ENCODE measurements around the gene GNLY.

GNLY gene

GRCh38 chr2:85730686-85731230, 36.6 kb downstream of the GNLY start:
- DNase-seq, result no peak

GRCh38 chr2:85731606-85732005, 37.4 kb downstream of the GNLY start:
- DNase-seq, result no peak

GRCh38 chr2:85732467-85733120, 38.4 kb downstream of the GNLY start:
- no peak for DNase-seq

GRCh38 chr2:85733121-85733960, 39.2 kb downstream of the GNLY start:
- DNase-seq, result no peak

DNA sequence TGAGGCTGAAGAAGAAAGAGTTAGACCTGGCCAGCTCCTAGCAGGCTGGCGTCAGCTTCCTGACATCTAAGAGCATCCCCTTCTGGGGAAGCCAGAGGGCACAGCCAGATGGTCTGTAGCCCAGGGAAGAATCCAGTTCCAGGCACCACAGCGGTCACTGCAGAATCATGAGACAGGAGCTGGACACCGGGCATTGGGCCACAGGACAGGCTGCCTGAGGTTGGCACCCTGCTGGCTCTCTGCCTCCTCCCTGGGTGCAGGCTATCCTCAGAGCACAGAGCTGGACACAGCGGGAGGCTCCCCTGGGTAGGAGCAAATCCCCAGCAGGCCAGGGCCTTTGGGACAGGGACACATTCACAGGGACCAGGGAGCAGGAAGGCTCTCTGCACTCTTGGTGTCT, 39.9 kb downstream of the GNLY start:
- no peak for DNase-seq

- DNase-seq, result no peak
Observed at GRCh38 chr2:85734942-85735608, 40.9 kb downstream of the GNLY start.

GRCh38 chr2:85735691-85736090, 41.5 kb downstream of the GNLY start:
- no peak for DNase-seq

GRCh38 chr2:85736456-85737355, 42.5 kb downstream of the GNLY start:
- DNase-seq, result no peak

GRCh38 chr2:85737481-85737880, 43.3 kb downstream of the GNLY start:
- DNase-seq, result no peak

DNA sequence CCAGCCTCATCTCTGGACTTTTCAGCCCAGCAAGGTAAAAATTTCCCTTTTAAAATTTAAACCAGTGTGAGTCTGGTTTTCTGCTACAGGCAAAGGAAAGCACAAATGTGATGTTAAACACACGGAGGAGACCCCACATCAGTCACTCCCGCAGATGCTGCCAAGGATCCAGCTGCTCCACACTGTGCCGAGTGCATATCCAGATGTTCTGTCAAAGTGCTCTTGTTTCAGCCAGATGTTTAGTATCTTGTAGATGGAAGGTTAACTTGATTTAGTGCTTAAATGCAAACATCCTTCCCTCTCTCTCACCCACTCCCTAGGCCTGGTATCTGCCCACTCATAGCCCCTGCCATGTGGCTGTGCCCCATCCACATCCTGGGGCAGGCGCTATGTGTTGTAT, 43.8 kb downstream of the GNLY start:
- DNase-seq, result no peak

DNA sequence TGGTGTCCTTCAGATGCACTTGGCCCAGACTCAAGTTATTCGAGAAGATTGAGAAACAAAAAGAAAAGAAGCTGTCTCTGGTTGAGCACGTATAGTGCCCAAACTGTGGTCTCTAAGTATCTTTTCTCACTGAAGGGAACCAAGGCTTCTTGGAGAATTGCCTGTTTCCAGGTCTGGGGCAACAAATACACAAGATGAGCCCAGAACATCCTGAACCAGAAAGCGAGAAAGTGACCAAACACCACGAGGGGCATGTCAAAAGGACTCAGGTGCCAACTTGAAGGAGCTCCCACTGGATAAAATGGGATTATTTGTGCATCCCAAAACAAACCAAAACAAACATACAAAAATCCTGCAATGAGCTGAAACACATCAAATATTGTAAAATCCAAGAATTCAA, 46.0 kb downstream of the GNLY start:
- DNase-seq, result no peak

- DNase-seq, result no peak
Observed at GRCh38 chr2:85741211-85741832, 47.2 kb downstream of the GNLY start.

GRCh38 chr2:85741833-85742455, 47.8 kb downstream of the GNLY start:
- DNase-seq, result peak; percentile 83

DNA sequence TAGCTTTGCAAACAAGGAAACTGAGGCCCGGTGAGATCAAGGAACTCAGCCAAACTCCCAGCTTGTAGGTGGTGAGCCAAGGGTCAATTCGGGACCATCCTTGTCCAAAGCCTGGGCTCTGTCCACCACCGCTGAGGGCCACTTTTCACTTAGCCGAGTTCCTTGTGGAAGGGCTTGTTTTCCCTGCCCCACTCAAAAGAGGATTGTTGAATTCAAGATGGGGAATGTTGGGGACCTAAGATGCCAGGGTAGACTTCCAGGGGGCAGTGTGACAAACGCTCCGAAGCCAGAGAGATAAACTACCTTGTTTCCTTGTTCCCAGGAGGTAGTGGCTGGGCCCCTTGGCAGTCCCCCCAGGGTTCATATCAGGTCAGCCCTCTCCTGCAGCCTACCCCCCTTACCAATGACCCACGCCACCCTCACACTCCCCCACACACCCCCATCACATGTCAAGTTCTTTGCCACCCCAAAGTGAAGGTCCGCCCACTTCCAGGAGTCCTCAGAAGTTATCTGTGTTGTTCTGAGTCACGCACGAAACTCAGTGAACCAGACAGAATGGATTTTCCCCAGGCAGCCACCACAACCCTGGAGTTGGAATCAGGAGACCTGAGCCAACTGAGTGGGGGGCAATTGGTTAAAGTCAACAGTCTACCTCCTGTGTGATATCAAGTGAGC, 49.3 kb downstream of the GNLY start:
- DNase-seq, result no peak

DNA sequence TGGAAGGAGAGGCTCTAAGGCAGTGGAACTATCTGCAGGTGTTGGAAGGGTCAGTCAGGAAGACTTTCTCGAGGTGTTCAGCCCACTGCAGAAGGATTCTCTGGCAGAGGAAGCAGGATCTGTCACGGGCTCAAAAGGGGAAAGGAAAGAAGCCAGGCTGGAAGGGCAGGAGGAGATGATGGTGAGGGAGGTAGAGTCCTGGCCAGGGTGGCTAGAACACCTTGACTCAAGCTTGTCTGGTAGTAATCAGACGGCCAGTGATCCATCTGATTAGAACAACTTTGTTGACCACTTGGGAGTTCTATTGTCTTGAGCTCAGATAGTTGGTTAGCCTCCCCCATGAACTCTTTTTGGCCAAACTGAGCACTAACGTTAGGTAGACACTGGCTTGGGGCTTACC, 49.9 kb downstream of the GNLY start:
- no peak for DNase-seq

- DNase-seq, result no peak
Observed at GRCh38 chr2:85744741-85745601, 50.8 kb downstream of the GNLY start.

DNA sequence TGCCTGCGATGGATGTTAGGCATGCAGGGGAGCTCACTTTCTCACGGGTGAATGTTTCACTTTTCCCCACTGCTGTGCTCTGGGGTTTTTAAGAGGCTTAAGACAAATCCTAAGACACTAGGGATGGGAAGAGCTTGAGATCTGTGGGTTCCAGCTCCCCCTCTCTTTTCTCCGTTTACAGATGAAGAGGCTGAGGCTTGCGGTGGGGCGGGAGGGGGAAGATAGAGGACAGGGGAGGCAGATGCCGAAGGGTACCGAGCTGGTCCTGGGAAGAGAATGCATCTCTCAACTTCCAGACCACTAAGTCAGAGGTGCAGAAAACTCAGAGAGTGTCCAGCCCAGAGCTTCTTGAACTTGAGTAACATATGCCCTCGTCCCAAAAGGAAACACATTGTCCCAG, 51.5 kb downstream of the GNLY start:
- no peak for DNase-seq

GRCh38 chr2:85746321-85747004, 52.3 kb downstream of the GNLY start:
- no peak for DNase-seq

DNA sequence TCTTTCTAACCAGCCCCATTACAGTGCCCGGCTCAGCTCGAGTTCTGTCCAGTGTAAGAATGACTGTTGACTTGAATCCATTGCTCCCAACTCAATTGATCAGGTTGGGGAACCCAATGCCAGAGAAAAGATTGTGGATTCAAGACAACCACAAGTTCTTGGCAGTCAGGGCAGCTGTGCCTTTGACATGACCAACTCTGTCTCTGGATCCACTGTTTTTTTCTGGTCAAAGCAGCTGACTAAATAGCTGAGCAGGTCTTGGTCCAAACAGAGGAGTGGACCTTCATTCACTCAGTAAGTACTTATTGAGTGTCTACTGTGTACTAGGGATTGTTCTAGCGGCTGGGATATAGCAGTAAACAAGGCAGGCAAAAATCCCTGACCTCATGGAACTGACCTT, 53.3 kb downstream of the GNLY start:
- no peak for DNase-seq
